H7 (cell line): ENCODE results near the gene CAPN11. TPM values are rescaled to one million over a fixed set of nuclear protein-coding genes. Genes with fewer than 3 reads are reported as not detected.

Experiments
- DNase-seq: peaks from one replicate; pipeline ENCODE4 v3.0.0; 2012
- H3K27me3 ChIP-seq: 2 replicates; pipeline ENCODE4 v1.6.0; 2011; ENCODE audit warnings: mild to moderate bottlenecking, low read length; ENCODE audit not compliant: control insufficient read depth, insufficient read depth
- H3K36me3 ChIP-seq: replicated peaks from 2 replicates; pipeline ENCODE4 v1.5.1; 2011; ENCODE audit warnings: low read length; ENCODE audit not compliant: control insufficient read depth, insufficient read depth
- H3K4me3 ChIP-seq: 2 replicates; pipeline ENCODE4 v1.5.1; 2011; ENCODE audit warnings: low read depth, mild to moderate bottlenecking, control low read depth, low read length, moderate library complexity; ENCODE audit not compliant: insufficient read depth
- total RNA-seq: library from RNA; depleted of rRNA; stranded (reverse); fragments of >200 nt; shearing (Covaris generic); gene quantifications from 2 replicates; pipeline ENCODE4 v1.2.3, GENCODE V29; 2014; rRNA removed

Gene CAPN11
- total RNA-seq, result 1.0 and 2.0 TPM in 2 replicates

DNA sequence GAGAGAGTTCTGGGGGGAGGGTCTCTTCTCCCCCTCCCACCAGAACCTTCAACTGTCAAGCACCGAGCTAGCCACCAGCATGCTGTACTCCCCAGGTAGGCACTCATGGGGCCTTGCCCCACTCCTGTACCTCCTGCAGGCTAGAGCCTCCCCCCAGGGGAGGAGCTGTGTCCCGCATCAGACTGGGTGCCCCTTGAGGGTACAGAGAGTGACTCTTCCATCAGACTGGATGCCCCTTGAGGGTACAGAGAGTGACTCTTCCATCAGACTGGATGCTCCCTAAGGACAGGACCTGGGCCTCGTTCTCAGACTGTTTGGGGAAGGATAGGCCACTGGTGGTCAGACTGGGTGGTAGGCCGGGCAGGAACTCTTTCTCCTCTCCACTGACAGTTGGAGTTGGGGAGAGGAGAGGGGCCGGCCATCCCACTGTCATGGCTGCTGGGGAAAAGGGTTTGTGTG lies at the start of gene CAPN11:
CAPN11 (plus strand) TSS at position 51 of the 459 bp plus-strand sequence; CDS start at position 80, 29 bp downstream.
- DNase-seq, result no peak

DNA sequence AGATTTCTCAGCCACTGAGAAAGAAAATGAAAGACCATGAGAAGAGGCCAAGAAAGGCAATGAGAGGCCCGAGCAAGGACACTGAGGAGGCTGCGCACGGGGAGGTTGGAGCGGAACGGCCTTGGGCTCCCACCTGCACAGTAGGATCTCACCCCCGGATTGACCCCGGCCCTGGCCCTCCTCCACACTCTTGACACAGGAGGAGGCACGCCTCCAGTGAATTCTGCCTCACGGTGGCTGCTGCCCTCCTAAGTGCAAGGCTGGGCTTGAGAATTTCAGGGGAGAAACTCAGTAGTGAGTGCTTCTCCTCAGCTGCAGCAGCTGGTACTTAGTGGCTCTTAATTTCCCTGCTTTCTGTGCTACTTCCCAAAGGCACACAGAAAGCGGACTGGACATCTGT lies 49.4 kb upstream of the CAPN11 start:
- H3K36me3 ChIP-seq, result peaks cover 47% of the 10 kb centered on the region

More for the DNA sequence above, at the start of gene CAPN11:
- Histone ChIP-seq H3K36me3 (no peaks in the 10 kb centered on the region), H3K4me3 (no peak within 1 kb of the TSS), H3K27me3 (no peaks in the 10 kb centered on the region)

GRCh38 chr6:44110005-44110676 lies 48.5 kb upstream of the CAPN11 start:
- DNase-seq, result no peak
- no peaks in the 10 kb centered on the region for H3K27me3 ChIP-seq
- H3K4me3 ChIP-seq, result no peak overlapping the region
- peaks cover 40% of the 10 kb centered on the region for H3K36me3 ChIP-seq

More for the DNA sequence above, 49.4 kb upstream of the CAPN11 start:
- Histone ChIP-seq H3K27me3 (no peaks in the 10 kb centered on the region), H3K4me3 (no peak overlapping the region)
- no peak for DNase-seq

DNA sequence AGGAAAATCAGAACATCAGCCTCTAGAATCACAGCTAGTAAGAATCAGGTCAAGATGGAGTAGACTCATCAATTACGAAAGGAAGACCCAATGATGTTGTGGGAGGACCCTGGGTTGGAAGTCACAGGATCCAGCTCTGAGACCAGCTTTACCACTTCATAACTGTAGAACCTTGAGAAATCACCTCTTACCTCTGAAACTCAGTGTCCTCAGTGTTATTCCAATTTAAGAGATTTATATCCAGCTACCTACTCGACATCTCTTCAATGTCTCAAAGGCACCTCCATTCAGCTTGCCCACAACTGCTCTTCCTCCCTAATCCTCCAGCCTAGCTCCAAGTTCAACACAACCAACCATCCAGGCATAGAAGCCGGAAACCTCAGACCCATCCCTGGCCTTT lies 47.7 kb upstream of the CAPN11 start:
- no peak overlapping the region for H3K4me3 ChIP-seq
- no peak for DNase-seq
- H3K36me3 ChIP-seq, result peaks cover 41% of the 10 kb centered on the region
- no peaks in the 10 kb centered on the region for H3K27me3 ChIP-seq

DNA sequence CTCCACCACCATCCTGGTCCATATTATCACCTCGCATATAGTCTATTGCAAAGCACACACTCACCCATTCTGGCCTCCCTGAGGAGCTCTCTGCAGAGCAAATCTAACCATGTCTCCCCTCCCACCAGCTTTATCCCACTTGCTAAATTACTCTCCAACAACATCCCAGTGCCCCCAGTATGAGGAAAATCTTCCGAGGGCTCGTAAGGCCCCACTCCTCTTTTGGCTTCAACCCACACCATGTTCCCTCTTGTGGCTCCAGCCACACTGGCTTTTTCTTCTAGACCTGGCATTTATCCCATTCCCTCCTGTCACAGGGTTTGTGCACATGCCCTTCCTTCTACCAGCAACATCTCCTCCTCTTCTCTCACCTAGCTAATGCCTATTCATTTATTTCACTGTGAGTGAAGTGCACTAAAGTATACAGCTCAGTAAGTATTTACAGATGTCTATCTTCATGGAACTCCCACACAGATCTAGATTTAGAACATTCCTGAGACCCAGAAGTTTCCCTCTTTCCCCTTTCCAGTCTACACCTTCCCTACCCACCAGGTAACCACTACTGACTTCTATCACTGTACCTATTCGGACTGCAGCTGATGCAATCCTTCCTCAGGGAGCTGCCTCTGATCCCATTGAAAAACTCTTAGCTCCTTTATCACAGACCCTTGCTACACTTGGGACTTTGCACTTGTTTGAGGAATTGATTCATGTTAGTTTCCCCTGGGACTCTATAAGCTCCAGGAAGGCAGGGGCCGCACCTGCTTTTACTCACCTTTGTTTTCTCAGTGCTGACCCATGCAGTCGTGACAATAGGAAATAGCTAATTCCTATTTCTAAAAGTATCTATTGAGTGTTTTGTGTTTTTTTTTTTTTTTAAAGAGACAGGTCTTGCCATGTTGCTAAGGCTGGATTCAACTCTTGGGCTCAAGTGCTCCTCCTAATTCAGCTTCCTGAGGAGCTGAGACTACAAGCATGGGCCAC lies 46.9 kb upstream of the CAPN11 start:
- Histone ChIP-seq H3K27me3 (no peaks in the 10 kb centered on the region), H3K36me3 (peaks cover 40% of the 10 kb centered on the region)
- no peak for DNase-seq

DNA sequence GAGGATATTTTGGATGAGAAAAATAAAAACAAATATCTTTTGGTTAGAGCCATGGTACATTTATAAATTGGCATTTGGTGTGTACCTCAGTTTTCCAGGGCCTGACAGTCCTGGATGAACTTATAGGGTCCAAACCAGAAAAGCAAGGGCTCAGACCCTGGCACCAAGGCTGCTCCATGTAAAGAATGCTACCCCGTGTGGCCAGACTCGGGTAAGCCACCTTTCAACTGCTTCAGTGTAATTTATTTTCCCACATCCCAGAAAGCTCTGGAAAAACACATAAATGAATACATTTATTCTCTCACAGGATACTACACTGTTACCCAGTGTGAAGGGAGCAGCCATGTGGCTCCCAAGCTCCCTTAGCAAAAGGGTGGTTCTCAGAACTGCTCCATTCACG lies 45.2 kb upstream of the CAPN11 start:
- H3K27me3 ChIP-seq, result no peaks in the 10 kb centered on the region
- H3K36me3 ChIP-seq, result peaks cover 38% of the 10 kb centered on the region
- DNase-seq, result no peak
- H3K4me3 ChIP-seq, result no peak overlapping the region

More for the DNA sequence above, 46.9 kb upstream of the CAPN11 start:
- no peak overlapping the region for H3K4me3 ChIP-seq

DNA sequence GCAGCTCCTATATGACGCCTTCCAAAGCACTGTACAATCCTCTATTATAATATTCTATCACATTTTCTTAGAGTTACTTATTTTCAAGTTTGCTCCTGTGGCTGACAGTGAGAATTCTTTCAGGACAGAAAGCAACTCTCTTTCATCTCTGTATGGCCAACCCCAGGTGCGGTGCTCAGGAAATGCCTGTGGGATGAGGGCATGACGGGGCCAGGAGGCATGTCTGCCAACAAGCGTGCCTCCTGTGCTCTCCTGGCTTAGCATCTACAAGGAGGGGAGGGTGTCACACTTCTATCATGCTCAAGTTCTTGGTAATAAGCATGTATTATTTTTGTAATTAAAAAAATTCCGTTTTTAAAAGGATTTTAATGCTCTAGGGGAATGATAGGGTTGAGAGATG lies 42.8 kb upstream of the CAPN11 start:
- DNase-seq, result no peak
- H3K27me3 ChIP-seq, result no peaks in the 10 kb centered on the region
- H3K36me3 ChIP-seq, result peaks cover 27% of the 10 kb centered on the region
- no peak overlapping the region for H3K4me3 ChIP-seq

DNA sequence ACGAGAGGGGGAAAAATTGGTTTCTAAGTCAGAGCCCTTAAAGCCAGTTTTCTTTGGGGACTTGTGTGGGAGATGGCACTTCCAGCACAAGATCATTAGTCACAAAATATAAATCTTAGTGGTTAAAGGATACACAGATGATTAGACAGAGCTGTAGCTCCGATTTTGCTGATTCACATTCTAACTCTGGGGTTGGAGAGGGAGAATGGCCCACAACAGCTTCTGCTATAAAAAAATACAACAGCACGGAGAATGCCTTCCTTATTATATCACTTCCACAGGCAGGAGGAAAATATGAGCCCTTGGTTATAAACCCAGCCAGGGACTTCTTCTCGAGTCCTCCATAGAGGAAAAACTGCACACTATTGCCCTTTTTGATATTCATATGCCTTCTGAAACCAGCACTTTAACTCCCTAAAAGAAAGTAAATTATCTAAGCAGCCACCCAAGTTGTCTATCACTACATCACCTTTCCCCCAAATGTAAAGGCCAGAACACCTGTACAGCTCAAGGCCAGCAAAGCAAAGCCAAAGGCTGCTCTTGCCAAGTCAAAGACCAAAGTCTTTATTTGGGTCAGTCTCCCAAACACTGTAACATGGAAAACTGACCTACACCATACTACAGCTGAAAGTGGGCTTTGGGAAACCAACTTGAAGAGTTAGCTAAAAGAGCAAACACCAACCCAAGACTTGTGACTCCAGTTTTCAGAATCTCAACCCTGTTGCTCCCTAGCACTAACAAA lies 41.8 kb upstream of the CAPN11 start:
- Histone ChIP-seq H3K4me3 (no peak overlapping the region), H3K36me3 (peaks cover 19% of the 10 kb centered on the region), H3K27me3 (no peaks in the 10 kb centered on the region)
- no peak for DNase-seq

GRCh38 chr6:44117397-44118128 lies 41.1 kb upstream of the CAPN11 start:
- DNase-seq, result no peak
- Histone ChIP-seq H3K27me3 (no peaks in the 10 kb centered on the region), H3K4me3 (no peak overlapping the region), H3K36me3 (peaks cover 13% of the 10 kb centered on the region)

DNA sequence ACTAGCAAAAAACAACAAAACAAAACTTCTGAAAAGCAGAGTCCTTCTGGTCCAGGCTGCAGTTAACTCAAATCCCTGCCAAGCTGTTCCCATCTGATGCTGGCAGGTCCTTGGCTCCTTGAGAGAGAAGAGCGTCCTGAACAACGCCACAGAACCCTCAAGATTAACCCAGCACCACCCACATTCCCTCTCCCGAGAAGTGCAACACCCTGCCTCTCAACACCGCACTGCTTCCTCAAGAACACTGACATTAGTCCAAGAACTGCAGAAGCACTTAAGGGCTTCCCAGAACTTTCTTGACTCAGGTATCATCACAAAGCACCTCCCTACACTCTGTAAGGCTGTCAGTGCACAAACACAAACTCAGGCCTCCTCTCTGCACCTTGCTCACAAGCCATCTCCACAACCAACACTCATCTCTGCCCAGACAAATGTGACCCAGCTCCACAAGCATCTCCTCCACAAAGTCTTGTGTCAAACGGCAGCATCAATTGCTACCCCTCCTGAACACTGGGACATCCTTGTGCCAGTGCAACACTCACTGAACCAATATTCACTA lies 38.8 kb upstream of the CAPN11 start:
- no peaks in the 10 kb centered on the region for H3K27me3 ChIP-seq
- H3K4me3 ChIP-seq, result no peak overlapping the region
- peaks cover 5% of the 10 kb centered on the region for H3K36me3 ChIP-seq
- DNase-seq, result no peak

DNA sequence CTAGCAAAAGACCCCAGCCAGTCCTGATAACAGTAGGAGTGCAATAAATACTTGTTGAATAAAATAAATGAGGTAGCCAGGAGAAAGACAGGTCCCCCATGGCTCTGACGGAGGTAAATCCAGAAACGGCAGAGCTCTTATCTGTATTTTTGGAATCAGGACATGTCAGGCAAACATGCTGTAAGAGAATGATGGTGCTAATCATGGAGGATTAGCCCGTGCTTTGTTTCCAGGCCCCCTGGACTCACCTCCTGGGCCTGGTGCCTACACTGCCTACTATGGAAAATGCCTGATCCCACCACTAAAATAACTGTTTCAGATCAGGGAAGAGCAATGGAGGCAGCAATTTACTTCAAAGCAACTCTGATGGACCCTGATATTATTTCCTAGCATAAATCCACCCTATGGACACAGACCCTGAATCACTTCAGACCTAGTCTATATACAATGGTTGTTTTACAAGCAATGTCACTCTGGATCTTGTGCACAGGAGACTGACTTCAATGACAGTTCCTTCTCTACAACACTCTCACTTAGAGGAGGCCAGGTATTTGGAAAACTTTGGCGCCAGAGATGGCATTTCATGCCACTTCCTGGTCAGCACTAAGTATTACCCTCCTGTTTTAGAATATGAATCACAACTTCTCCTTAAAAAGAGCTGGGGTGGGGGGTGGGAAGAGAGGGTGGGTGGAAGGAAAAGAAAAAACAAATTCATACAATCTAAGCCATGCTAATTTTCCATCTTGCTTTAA lies 37.8 kb upstream of the CAPN11 start:
- Histone ChIP-seq H3K27me3 (no peaks in the 10 kb centered on the region), H3K4me3 (no peak overlapping the region), H3K36me3 (no peaks in the 10 kb centered on the region)
- no peak for DNase-seq

GRCh38 chr6:44122801-44123200 lies 35.8 kb upstream of the CAPN11 start:
- Histone ChIP-seq H3K27me3 (no peaks in the 10 kb centered on the region; the same call in 1 of the 2 replicates), H3K4me3 (no peak overlapping the region), H3K36me3 (no peaks in the 10 kb centered on the region)
- no peak for DNase-seq

- Histone ChIP-seq H3K4me3 (no peak overlapping the region), H3K36me3 (no peaks in the 10 kb centered on the region), H3K27me3 (peaks cover 4% of the 10 kb centered on the region; the same call in 1 of the 2 replicates)
- DNase-seq, result no peak
These were observed 35.1 kb upstream of the CAPN11 start for GRCh38 chr6:44123544-44123943.
